ENCODE data around the gene CABP7. TPM values are rescaled to one million over a fixed set of nuclear protein-coding genes. Genes with fewer than 3 reads are reported as not detected.

CABP7 gene
- total and polyA plus RNA-seq, 2 of the 13 experiments (the other 11 are each of a cell fraction or from before 2014, with no cell fraction given) = 0.08 TPM; not detected in 1

DNA sequence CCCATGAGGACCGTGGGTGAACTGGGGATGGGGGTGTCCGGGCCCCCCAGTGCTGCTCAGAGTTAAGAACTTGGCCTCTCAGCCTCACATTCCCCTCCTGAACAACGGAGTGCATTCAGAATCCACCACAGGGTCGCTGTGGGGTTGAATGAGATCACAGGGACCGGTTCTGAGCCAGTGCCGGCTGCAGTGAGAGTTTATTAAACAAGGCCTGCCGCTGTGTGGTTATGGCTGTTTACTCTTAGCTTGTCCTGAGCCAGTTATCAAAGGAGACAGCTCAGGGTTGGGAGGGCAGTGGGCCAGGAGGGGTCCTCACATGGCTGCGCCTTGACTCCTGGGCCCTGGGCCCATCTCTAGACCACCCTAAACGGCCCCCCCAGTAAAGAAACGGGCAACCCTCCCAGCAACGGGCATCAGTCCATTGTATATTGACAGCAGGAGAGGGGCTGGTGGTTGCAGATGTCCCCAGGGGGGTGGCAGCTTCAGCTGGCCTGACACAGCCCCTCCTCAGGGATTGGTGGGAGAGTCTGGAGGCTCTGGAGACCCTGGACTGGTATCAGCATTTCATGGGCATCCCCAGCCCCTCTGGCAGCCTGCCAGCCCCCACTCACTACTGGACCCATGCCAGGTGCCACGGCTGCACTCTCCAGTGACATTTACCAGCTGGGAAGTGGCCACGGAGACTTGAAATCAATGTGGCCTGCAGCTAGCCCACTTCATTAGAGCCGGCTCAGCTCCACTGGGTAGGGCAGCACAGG is 15.1 kb upstream of the CABP7 start (continued):
- TF ChIP-seq, protein P1, sequence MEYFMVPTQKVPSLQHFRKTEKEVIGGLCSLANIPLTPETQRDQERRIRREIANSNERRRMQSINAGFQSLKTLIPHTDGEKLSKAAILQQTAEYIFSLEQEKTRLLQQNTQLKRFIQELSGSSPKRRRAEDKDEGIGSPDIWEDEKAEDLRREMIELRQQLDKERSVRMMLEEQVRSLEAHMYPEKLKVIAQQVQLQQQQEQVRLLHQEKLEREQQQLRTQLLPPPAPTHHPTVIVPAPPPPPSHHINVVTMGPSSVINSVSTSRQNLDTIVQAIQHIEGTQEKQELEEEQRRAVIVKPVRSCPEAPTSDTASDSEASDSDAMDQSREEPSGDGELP (IDR thresholded peaks at IDR 0.05; ENCODE audit: borderline replicate concordance, low read depth) = 0 out of 2 replicates have a peak, but pooled peaks have one; percentile 5
- TF ChIP-seq TBX2 (CRISPR knock-in tag; IDR thresholded peaks at IDR 0.05; ENCODE audit: borderline replicate concordance) (peak; percentile 39; the same call in 1 of the 2 replicates), KLF16 (CRISPR knock-in tag; IDR thresholded peaks at IDR 0.05) (no peak), JUNB (CRISPR knock-in tag; IDR thresholded peaks at IDR 0.05; ENCODE audit: borderline replicate concordance) (no peak), ZNF782 (CRISPR knock-in tag; IDR thresholded peaks at IDR 0.05; ENCODE audit: borderline replicate concordance) (no peak), FOXA1 (IDR thresholded peaks at IDR 0.05) (no peak), FOXA1 (CRISPR knock-in tag; IDR thresholded peaks at IDR 0.05) (peak; percentile 92), BHLHE40 (IDR thresholded peaks at IDR 0.05; ENCODE audit: low read length) (0 out of 2 replicates have a peak, but pooled peaks have one; percentile 20), ZSCAN31 (CRISPR knock-in tag; IDR thresholded peaks at IDR 0.05; ENCODE audit: low read depth) (no peak), NR2F6 (IDR thresholded peaks at IDR 0.05) (peak; percentile 31; the same call in 1 of the 2 replicates), NR2F6 (CRISPR knock-in tag; IDR thresholded peaks at IDR 0.05) (0 out of 2 replicates have a peak, but pooled peaks have one; percentile 35), CC2D1A (CRISPR knock-in tag; IDR thresholded peaks at IDR 0.05) (no peak), HMG20A (CRISPR knock-in tag; IDR thresholded peaks at IDR 0.05; ENCODE audit: borderline replicate concordance) (peak; percentile 29; the same call in 1 of the 2 replicates)
- TF ChIP-seq, protein P2, sequence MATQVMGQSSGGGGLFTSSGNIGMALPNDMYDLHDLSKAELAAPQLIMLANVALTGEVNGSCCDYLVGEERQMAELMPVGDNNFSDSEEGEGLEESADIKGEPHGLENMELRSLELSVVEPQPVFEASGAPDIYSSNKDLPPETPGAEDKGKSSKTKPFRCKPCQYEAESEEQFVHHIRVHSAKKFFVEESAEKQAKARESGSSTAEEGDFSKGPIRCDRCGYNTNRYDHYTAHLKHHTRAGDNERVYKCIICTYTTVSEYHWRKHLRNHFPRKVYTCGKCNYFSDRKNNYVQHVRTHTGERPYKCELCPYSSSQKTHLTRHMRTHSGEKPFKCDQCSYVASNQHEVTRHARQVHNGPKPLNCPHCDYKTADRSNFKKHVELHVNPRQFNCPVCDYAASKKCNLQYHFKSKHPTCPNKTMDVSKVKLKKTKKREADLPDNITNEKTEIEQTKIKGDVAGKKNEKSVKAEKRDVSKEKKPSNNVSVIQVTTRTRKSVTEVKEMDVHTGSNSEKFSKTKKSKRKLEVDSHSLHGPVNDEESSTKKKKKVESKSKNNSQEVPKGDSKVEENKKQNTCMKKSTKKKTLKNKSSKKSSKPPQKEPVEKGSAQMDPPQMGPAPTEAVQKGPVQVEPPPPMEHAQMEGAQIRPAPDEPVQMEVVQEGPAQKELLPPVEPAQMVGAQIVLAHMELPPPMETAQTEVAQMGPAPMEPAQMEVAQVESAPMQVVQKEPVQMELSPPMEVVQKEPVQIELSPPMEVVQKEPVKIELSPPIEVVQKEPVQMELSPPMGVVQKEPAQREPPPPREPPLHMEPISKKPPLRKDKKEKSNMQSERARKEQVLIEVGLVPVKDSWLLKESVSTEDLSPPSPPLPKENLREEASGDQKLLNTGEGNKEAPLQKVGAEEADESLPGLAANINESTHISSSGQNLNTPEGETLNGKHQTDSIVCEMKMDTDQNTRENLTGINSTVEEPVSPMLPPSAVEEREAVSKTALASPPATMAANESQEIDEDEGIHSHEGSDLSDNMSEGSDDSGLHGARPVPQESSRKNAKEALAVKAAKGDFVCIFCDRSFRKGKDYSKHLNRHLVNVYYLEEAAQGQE (IDR thresholded peaks at IDR 0.05; ENCODE audit: borderline replicate concordance in 1 of 2, low read depth in 1 of 2, low read length in 2 of 2) = peak in 1 of 2 experiments; percentile 17; a peak in 1 of 4 replicates
- TF ChIP-seq, protein P3, sequence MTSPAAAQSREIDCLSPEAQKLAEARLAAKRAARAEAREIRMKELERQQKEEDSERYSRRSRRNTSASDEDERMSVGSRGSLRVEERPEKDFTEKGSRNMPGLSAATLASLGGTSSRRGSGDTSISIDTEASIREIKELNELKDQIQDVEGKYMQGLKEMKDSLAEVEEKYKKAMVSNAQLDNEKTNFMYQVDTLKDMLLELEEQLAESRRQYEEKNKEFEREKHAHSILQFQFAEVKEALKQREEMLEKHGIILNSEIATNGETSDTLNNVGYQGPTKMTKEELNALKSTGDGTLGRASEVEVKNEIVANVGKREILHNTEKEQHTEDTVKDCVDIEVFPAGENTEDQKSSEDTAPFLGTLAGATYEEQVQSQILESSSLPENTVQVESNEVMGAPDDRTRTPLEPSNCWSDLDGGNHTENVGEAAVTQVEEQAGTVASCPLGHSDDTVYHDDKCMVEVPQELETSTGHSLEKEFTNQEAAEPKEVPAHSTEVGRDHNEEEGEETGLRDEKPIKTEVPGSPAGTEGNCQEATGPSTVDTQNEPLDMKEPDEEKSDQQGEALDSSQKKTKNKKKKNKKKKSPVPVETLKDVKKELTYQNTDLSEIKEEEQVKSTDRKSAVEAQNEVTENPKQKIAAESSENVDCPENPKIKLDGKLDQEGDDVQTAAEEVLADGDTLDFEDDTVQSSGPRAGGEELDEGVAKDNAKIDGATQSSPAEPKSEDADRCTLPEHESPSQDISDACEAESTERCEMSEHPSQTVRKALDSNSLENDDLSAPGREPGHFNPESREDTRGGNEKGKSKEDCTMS (CRISPR knock-in tag; conservative IDR thresholded peaks at IDR 0.05) = no peak
- TF ChIP-seq, protein P4, sequence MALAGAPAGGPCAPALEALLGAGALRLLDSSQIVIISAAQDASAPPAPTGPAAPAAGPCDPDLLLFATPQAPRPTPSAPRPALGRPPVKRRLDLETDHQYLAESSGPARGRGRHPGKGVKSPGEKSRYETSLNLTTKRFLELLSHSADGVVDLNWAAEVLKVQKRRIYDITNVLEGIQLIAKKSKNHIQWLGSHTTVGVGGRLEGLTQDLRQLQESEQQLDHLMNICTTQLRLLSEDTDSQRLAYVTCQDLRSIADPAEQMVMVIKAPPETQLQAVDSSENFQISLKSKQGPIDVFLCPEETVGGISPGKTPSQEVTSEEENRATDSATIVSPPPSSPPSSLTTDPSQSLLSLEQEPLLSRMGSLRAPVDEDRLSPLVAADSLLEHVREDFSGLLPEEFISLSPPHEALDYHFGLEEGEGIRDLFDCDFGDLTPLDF (CRISPR knock-in tag; IDR thresholded peaks at IDR 0.05) = no peak
- TF ChIP-seq, protein P5, sequence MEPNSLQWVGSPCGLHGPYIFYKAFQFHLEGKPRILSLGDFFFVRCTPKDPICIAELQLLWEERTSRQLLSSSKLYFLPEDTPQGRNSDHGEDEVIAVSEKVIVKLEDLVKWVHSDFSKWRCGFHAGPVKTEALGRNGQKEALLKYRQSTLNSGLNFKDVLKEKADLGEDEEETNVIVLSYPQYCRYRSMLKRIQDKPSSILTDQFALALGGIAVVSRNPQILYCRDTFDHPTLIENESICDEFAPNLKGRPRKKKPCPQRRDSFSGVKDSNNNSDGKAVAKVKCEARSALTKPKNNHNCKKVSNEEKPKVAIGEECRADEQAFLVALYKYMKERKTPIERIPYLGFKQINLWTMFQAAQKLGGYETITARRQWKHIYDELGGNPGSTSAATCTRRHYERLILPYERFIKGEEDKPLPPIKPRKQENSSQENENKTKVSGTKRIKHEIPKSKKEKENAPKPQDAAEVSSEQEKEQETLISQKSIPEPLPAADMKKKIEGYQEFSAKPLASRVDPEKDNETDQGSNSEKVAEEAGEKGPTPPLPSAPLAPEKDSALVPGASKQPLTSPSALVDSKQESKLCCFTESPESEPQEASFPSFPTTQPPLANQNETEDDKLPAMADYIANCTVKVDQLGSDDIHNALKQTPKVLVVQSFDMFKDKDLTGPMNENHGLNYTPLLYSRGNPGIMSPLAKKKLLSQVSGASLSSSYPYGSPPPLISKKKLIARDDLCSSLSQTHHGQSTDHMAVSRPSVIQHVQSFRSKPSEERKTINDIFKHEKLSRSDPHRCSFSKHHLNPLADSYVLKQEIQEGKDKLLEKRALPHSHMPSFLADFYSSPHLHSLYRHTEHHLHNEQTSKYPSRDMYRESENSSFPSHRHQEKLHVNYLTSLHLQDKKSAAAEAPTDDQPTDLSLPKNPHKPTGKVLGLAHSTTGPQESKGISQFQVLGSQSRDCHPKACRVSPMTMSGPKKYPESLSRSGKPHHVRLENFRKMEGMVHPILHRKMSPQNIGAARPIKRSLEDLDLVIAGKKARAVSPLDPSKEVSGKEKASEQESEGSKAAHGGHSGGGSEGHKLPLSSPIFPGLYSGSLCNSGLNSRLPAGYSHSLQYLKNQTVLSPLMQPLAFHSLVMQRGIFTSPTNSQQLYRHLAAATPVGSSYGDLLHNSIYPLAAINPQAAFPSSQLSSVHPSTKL (CRISPR knock-in tag; IDR thresholded peaks at IDR 0.05) = peak; percentile 23
